Activated T-cell treated with anti-CD3 and anti-CD28 coated beads, Interleukin-2, amount 50 U/mL, for 48 hours (primary cell): ENCODE results near the gene BACE1-AS.
"Not testable (repeated sequence)": the region's sequence is repeated elsewhere in the genome, so short reads cannot be mapped to it uniquely, and the experiment has no call there.

Source experiments
- DNase-seq, 2 experiments: peaks; one replicate each; pipeline ENCODE4 v3.0.0-alpha.2; 2020

The BACE1-AS gene

GRCh38 chr11:117292616-117293015, 1.5 kb downstream of the BACE1-AS start:
- no peak for DNase-seq

- DNase-seq: no peak
These were observed 4.4 kb downstream of the BACE1-AS start for GRCh38 chr11:117295438-117296137.

DNA sequence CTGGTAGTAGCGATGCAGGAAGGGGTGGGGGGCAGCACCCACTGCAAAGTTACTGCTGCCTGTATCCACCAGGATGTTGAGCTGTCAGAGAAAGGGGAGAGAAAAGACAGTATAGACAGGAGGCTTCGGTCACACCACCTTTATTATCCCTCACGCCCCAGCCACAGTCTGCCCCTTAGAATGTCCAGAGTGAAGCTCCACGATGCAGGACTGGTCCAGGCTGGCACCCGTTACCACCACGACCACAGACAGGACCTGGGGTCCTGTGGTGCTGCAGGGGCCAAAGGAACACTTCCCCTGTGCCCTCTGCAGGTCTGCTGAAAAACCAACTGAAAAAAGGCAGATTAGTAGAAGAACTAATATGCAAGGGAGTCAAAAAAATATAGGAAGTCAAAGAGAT, 5.7 kb downstream of the BACE1-AS start:
- no peak for DNase-seq

- no peak for DNase-seq
These were observed 7.0 kb downstream of the BACE1-AS start for GRCh38 chr11:117298195-117298594.

GRCh38 chr11:117299351-117300282, 8.5 kb downstream of the BACE1-AS start:
- DNase-seq: no peak

DNA sequence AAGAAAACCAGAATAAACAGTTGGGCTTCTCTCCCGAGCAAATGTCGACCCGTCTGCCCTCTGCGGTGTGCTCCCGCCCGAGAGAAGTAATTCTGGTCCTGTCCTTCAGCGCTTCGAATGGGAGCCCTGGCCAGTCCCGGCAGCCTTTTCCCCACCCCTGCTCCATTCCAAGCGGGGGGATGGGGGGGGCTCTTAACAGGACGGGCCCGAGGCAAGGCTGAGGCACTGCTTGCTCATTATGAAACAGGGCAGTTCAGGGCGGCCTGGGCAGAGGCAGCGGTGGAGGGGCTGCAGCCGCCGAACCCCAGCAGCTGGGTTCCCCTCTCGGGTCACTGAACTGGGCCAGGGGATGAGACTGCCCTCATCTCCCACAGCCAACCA, 9.1 kb downstream of the BACE1-AS start:
- DNase-seq: no peak

- no peak for DNase-seq
These were observed 9.6 kb downstream of the BACE1-AS start for GRCh38 chr11:117300773-117301172.

- no peak for DNase-seq
These were observed 11.1 kb downstream of the BACE1-AS start for GRCh38 chr11:117302228-117302627.

DNA sequence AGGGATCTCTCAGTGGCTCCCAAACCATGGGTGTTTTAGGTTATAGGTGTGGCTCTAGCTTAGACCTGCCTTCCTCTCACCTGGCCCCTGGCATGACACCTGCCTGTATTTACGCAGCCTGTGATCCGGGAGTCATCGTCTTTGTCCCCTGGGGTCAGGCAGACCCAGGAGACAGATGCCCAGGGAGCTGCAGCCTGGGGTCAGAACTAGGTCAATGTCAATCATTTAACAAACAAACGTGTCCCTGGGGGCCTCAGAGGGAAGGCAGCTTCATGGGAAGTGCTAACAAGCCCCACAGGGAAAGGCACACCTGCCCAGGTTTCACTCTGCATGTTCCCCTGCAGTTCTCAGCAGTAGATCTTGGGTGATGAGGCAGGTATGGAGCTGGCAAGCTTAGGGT, 12.0 kb downstream of the BACE1-AS start:
- no peak for DNase-seq

- DNase-seq: no peak
These were observed 12.6 kb downstream of the BACE1-AS start for GRCh38 chr11:117303646-117304315.

DNA sequence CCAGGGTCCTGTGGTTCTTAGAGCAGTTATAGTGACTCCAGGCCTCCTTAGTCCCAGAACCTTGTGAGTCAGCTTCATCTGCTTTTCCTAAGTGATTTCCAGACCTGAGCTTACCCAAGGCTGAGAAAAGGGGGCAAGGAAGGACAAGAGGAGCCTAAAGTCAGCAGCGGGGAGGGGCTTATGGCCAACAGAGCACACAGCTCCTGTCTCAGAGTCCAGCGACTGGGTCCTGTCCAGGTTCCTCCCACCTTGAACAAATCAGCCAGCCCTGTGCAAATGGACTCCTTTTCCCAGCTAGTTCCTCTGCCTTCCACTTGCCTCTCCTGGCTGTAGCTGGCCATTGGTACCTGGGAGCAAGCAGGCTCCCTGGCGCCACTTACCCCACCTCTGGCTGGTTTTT, 14.0 kb downstream of the BACE1-AS start:
- DNase-seq: no peak

GRCh38 chr11:117309310-117309709, 18.2 kb downstream of the BACE1-AS start:
- no peak for DNase-seq

DNA sequence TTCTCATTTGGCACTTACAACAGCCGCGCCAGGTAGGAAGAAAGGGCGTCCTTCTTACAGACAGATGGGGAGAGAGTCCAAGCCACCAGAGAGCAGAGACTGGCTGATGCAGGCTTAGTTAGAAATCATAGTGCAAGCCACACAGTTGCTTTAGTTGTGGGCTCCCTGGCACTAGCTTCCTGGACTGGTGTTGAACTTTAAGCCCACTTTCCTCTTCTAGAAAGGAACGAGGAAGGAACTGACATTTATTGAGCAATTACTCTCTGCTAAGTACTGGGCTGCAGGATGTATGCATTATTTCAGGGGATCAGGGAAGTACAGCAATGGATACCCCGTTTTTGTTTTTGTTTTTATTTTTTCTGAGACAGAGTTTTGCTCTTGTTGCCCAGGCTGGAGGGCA, 21.9 kb downstream of the BACE1-AS start:
- DNase-seq: no peak

DNA sequence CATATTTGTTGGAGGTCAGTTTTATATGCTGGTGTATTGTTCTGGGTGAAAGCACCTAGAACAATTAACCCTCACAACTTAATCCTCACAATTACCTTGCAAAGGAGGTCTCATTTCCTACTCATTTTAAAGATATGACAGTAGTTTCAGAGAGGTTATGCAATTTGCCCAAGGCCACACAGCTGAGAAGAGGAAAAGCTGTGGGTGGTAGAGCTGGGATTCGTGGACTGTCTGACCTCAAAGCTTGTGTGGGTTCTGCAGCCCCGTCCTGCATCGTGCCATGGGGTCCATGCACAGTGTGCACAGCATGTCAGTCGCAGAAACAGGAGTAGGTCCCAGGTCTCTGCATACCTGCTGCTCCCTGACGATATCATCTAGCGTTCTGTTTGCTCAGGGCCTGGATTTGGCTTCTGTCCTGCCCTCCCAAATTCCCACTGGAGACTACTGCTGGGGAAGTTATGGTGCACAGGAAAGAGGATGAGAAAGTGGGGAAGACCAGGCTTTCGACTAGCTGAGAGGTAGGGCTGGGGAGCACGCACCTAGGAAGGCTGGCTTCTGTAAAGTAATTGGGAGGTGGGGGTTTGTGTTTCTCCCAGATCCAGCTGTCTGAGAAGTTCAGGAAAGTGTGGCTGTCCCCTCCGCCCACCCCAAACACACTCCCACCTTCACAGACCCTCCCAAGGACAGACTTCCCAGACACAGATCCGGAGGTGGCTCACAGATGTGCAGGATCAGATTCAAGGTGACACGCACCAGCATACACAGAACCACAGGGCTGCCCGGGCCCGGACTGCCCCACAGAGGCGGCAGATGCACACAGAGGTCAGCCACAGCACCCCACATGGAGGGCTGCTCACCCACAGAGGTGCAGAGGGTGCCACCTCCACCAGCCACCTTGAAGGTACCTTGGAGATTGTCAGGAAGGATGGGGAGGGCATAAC, 23.0 kb downstream of the BACE1-AS start:
- DNase-seq: no peak

- no peak for DNase-seq
These were observed 23.7 kb downstream of the BACE1-AS start for GRCh38 chr11:117314840-117315239.

- peak; percentile 27 to 49 for DNase-seq
These were observed 24.4 kb downstream of the BACE1-AS start for GRCh38 chr11:117315285-117316196.

GRCh38 chr11:117316197-117316961, 25.2 kb downstream of the BACE1-AS start, which contains the start of gene BACE1:
BACE1 (minus strand) TSS chr11:117316256; CDS start chr11:117315795, 461 bp downstream.
- DNase-seq: peak in 1 of 2 experiments; percentile 29

GRCh38 chr11:117318738-117319137, 27.6 kb downstream of the BACE1-AS start:
- no peak for DNase-seq

DNA sequence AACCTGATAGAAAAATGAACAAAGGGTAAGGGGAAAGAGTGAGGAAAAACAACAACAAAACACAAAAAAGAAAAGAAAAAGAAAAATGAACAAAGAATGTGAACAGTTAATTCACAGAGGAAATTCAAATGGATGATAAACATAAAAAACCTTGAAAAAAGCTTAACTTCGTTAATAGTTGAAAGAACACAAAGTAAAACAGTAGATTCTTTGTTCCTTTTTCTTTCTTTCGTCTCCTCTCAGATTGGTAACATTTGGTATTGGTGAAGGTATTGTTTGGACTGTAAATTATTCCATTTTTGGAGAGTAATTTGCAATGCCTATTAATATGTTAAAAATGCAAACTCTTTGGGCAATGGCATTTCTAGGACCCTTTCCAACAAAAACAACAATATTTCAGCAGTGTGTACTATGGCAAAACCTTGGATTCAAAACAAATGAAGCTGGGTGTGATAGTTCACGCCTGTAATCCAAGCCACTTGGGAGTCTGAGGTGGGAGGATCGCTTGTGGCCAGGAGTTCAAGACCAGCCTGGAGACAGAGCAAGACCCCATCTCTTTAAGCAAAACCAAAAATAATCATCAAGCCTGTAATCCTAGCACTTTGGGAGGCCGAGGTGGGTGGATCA, 28.2 kb downstream of the BACE1-AS start:
- no peak for DNase-seq

DNA sequence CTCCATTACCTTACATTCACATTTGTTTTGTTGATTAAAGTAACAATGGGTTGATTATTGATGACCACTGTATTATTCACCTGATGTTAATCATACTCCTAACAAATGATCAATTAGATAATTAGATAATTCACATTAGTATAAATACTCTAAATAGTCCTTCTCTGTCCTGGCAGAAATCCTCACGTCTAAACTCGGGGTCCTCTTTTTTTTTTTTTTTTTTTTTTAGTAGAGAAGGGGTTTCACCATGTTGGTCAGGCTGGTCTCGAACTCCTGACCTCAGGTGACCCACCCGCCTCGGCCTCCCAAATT, 36.1 kb downstream of the BACE1-AS start:
- not testable (repeated sequence) for DNase-seq
